BE2C (cell line): Measurements from ENCODE around the gene SELENOM.
A peak's percentile ranks its signal among the peaks of the same experiment; 100 is the strongest.
"Not testable (repeated sequence)": the region's sequence is repeated elsewhere in the genome, so short reads cannot be mapped to it uniquely, and the experiment has no call there.

Experiments used
- DNase-seq: peaks from one replicate; pipeline ENCODE4 v3.0.0-alpha.2; 2020
- H3K27me3 ChIP-seq: fragments of 250-450 bp; sonication (Bioruptor Pico); 2 replicates; pipeline ENCODE4 v1.5.1; 2020; ENCODE audit warnings: mild to moderate bottlenecking
- H3K36me3 ChIP-seq: fragments of 250-450 bp; sonication (Bioruptor Pico); 2 replicates; pipeline ENCODE4 v1.5.1; 2020; ENCODE audit warnings: mild to moderate bottlenecking
- H3K4me1 ChIP-seq: fragments of 250-450 bp; sonication (Bioruptor Pico); 2 replicates; pipeline ENCODE4 v1.5.1; 2020
- H3K4me3 ChIP-seq: 2 replicates; pipeline ENCODE4 v1.5.1; 2011; ENCODE audit warnings: low read depth, low read length
- H3K9me3 ChIP-seq: fragments of 250-450 bp; sonication (Bioruptor Pico); 2 replicates; pipeline ENCODE4 v1.5.1; 2020
- CTCF ChIP-seq: IDR thresholded peaks from 2 replicates; pipeline ENCODE4 v1.5.1; 2012; ENCODE audit warnings: mild to moderate bottlenecking, low read depth, low read length

SELENOM gene

GRCh38 chr22:31120642-31121041, 13.3 kb upstream of the SELENOM start:
- DNase-seq = no peak
- no peak overlapping the region for H3K4me3 ChIP-seq
- no peaks in the 10 kb centered on the region; the same call in 1 of the 2 replicates for H3K4me1 ChIP-seq
- H3K9me3 ChIP-seq = no peaks in the 10 kb centered on the region
- H3K27me3 ChIP-seq = no peaks in the 10 kb centered on the region
- H3K36me3 ChIP-seq = no peaks in the 10 kb centered on the region
- TF ChIP-seq CTCF = no peak

- DNase-seq = no peak
- no peaks in the 10 kb centered on the region for H3K9me3 ChIP-seq
- H3K36me3 ChIP-seq = no peaks in the 10 kb centered on the region
- no peak for TF ChIP-seq CTCF
- H3K27me3 ChIP-seq = no peaks in the 10 kb centered on the region
- H3K4me3 ChIP-seq = no peak overlapping the region
- no peaks in the 10 kb centered on the region; the same call in 1 of the 2 replicates for H3K4me1 ChIP-seq
Measured at GRCh38 chr22:31120230-31120629, 12.9 kb upstream of the SELENOM start.

- TF ChIP-seq CTCF = no peak
- Histone ChIP-seq H3K27me3 (no peaks in the 10 kb centered on the region), H3K4me3 (no peak overlapping the region), H3K4me1 (no peaks in the 10 kb centered on the region; the same call in 1 of the 2 replicates), H3K9me3 (no peaks in the 10 kb centered on the region), H3K36me3 (no peaks in the 10 kb centered on the region)
- DNase-seq = no peak
Measured at GRCh38 chr22:31119026-31119717, 11.8 kb upstream of the SELENOM start.

- no peaks in the 10 kb centered on the region for H3K9me3 ChIP-seq
- DNase-seq = no peak
- H3K4me3 ChIP-seq = no peak overlapping the region
- H3K4me1 ChIP-seq = no peaks in the 10 kb centered on the region; the same call in 1 of the 2 replicates
- H3K36me3 ChIP-seq = no peaks in the 10 kb centered on the region
- no peak for TF ChIP-seq CTCF
- H3K27me3 ChIP-seq = no peaks in the 10 kb centered on the region
Measured at GRCh38 chr22:31118046-31118820, 10.9 kb upstream of the SELENOM start.

GRCh38 chr22:31112547-31113091, 5.3 kb upstream of the SELENOM start:
- H3K9me3 ChIP-seq = not testable (repeated sequence)

GRCh38 chr22:31107894-31108218, 488 bp upstream of the SELENOM start:
- Histone ChIP-seq H3K27me3 (no peaks in the 10 kb centered on the region), H3K4me1 (no peaks in the 10 kb centered on the region)

More at GRCh38 chr22:31112547-31113091, 5.3 kb upstream of the SELENOM start:
- H3K4me1 ChIP-seq, H3K27me3 ChIP-seq, H3K36me3 ChIP-seq, H3K4me3 ChIP-seq, DNase-seq: not testable (repeated sequence)

More at GRCh38 chr22:31107894-31108218, 488 bp upstream of the SELENOM start:
- H3K9me3 ChIP-seq = peaks cover 4% of the 10 kb centered on the region; the same call in 1 of the 2 replicates
- no peak for TF ChIP-seq CTCF
- no peaks in the 10 kb centered on the region for H3K36me3 ChIP-seq
- H3K4me3 ChIP-seq = peak overlapping the region; percentile 62
- DNase-seq = no peak
